ENCODE measurements around the gene CORO2B.
A peak's percentile ranks its signal among the peaks of the same experiment; 100 is the strongest.
"Not testable (repeated sequence)": the region's sequence is repeated elsewhere in the genome, so short reads cannot be mapped to it uniquely, and the experiment has no call there.

CORO2B gene

GRCh38 chr15:68678746-68679145 lies 100.0 kb downstream of the CORO2B start:
- no peak overlapping the region for H3K27ac ChIP-seq
- DNase-seq = no peak
- H3K4me3 ChIP-seq (ENCODE audit: low read depth, low read length) = no peak overlapping the region
- TF ChIP-seq, protein P1, sequence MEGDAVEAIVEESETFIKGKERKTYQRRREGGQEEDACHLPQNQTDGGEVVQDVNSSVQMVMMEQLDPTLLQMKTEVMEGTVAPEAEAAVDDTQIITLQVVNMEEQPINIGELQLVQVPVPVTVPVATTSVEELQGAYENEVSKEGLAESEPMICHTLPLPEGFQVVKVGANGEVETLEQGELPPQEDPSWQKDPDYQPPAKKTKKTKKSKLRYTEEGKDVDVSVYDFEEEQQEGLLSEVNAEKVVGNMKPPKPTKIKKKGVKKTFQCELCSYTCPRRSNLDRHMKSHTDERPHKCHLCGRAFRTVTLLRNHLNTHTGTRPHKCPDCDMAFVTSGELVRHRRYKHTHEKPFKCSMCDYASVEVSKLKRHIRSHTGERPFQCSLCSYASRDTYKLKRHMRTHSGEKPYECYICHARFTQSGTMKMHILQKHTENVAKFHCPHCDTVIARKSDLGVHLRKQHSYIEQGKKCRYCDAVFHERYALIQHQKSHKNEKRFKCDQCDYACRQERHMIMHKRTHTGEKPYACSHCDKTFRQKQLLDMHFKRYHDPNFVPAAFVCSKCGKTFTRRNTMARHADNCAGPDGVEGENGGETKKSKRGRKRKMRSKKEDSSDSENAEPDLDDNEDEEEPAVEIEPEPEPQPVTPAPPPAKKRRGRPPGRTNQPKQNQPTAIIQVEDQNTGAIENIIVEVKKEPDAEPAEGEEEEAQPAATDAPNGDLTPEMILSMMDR (IDR thresholded peaks at IDR 0.05; ENCODE audit: low read depth, low read length) = no peak
- no peaks in the 10 kb centered on the region for H3K27me3 ChIP-seq (ENCODE audit: insufficient read depth, low read depth, severe bottlenecking)
- no peaks in the 10 kb centered on the region for H3K9me3 ChIP-seq (ENCODE audit: severe bottlenecking)
- peaks cover 3% of the 10 kb centered on the region; the same call in 1 of the 2 replicates for H3K36me3 ChIP-seq

DNA sequence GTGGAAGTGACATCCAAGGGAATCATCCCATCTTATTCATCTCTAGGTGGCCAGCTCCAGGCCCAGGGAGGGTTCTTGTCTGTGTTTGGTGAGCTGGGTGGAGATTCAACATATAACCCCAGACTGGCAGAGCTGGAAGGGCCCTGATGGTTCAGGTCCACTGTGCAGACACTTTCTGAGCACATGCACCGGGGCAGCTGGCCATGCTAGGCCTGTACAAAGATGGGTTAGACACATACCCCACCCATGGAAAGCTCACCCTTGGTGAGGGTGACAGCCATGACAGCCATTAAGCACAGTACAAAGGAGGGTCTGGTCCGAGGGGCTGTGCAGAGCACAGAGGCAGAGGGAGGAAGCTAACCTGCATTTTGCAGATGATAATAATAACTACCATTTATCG lies 100.4 kb downstream of the CORO2B start:
- TF ChIP-seq, protein P1 (IDR thresholded peaks at IDR 0.05; ENCODE audit: low read depth, low read length) = no peak
- Histone ChIP-seq H3K36me3 (peaks cover 3% of the 10 kb centered on the region; the same call in 1 of the 2 replicates), H3K27me3 (ENCODE audit: insufficient read depth, low read depth, severe bottlenecking) (no peaks in the 10 kb centered on the region), H3K4me3 (ENCODE audit: low read depth, low read length) (no peak overlapping the region), H3K27ac (no peak overlapping the region), H3K9me3 (ENCODE audit: severe bottlenecking) (no peaks in the 10 kb centered on the region)
- no peak for DNase-seq

DNA sequence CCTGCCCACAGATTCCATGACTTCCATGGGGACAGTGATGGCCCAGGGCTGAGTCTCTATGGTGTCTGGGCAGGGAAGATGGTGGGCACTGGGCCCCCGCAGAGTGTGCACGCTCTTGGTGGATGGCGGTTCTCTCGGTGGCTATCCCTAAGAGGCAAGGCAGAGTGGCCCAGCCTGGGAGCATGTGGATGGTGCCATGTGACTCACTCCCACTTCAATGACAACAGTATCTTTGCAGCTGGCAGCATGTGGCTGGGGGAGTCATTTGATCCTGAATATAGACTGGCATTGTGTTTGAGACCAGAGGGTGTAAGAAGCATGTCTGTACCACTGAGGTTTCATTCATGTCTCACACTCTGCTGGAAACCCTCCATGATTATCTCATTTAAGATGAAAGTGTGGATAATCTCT lies 101.2 kb downstream of the CORO2B start:
- H3K36me3 ChIP-seq = peaks cover 3% of the 10 kb centered on the region; the same call in 1 of the 2 replicates
- no peak overlapping the region for H3K4me3 ChIP-seq (ENCODE audit: low read depth, low read length)
- TF ChIP-seq, protein P1 (IDR thresholded peaks at IDR 0.05; ENCODE audit: low read depth, low read length) = no peak
- H3K27ac ChIP-seq = no peak overlapping the region
- no peak for DNase-seq
- no peaks in the 10 kb centered on the region for H3K9me3 ChIP-seq (ENCODE audit: severe bottlenecking)
- H3K27me3 ChIP-seq (ENCODE audit: insufficient read depth, low read depth, severe bottlenecking) = no peaks in the 10 kb centered on the region

DNA sequence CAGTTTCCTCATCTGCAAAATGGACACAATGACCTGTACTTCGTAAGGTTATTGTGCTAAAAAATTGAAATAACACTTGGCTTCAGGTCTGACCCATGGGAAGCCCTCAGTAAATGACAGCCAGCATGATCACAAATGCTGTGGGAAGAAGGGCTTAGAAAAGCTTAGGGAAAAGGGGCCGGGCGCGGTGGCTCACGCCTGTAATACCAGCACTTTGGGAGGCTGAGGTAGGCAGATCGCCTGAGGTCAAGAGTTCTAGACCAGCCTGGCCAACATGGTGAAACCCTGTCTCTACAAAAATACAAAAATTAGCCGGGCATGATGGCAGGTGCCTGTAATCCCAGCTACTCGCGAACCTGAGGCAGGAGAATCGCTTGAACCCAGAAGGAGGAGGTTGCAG lies 102.0 kb downstream of the CORO2B start:
- not testable (repeated sequence) for H3K36me3 ChIP-seq; H3K4me3 ChIP-seq (ENCODE audit: low read depth, low read length); H3K9me3 ChIP-seq (ENCODE audit: severe bottlenecking); DNase-seq; H3K27me3 ChIP-seq (ENCODE audit: insufficient read depth, low read depth, severe bottlenecking)
- H3K27ac ChIP-seq = peak overlapping the region; percentile 82

DNA sequence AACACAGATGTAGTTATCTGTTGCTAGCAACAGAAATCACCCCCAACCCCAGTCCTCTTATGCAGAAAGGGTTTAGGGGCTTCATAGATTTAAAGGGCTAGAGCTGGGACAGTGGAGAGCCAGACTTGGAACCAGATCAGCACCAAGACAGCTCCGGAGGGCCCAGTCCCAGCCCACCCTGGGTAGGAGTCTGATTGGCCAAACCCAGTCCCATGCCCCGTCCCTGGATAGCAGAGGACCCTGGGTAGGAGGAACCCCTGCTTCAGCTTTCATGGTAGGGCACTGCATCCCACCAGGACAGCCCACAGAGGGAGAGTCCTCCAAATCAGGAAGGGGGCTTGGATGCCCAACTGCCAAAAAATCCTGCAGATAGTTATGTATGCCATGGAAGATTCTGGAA lies 103.0 kb downstream of the CORO2B start:
- H3K27ac ChIP-seq = peak overlapping the region; percentile 82
- DNase-seq = no peak
- TF ChIP-seq, protein P1 (IDR thresholded peaks at IDR 0.05; ENCODE audit: low read depth, low read length) = no peak
- no peaks in the 10 kb centered on the region for H3K27me3 ChIP-seq (ENCODE audit: insufficient read depth, low read depth, severe bottlenecking)
- no peaks in the 10 kb centered on the region for H3K9me3 ChIP-seq (ENCODE audit: severe bottlenecking)
- peaks cover 3% of the 10 kb centered on the region; the same call in 1 of the 2 replicates for H3K36me3 ChIP-seq
- no peak overlapping the region for H3K4me3 ChIP-seq (ENCODE audit: low read depth, low read length)

DNA sequence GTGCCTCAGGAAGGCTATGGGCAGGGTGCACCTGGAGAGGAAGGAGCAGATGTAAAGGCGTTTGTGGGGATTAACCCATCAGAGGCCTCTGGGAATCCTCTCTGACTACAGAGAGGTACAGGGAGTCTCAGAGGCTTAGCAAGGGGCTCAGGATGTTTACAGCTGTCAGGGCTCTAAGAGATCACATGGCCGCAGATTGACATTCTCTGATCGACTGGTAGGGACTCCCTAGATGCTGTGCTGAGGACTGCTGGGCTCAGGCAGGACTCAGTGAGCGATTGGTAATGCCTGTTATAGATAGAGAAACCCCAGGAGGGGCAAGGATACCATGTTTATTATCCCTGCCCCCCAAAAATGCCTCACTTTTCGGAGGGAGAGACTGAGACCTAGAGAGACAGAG lies 103.5 kb downstream of the CORO2B start:
- H3K4me3 ChIP-seq (ENCODE audit: low read depth, low read length) = no peak overlapping the region
- H3K27me3 ChIP-seq (ENCODE audit: insufficient read depth, low read depth, severe bottlenecking) = no peaks in the 10 kb centered on the region
- peak overlapping the region; percentile 82 for H3K27ac ChIP-seq
- TF ChIP-seq, protein P1 (IDR thresholded peaks at IDR 0.05; ENCODE audit: low read depth, low read length) = no peak
- H3K36me3 ChIP-seq = peaks cover 3% of the 10 kb centered on the region; the same call in 1 of the 2 replicates
- H3K9me3 ChIP-seq (ENCODE audit: severe bottlenecking) = no peaks in the 10 kb centered on the region
- peak; percentile 93 for DNase-seq

Measured in WERI-Rb-1 (cell line).